ENCODE data around the gene CT45A10.
"Not testable (repeated sequence)": the region's sequence is repeated elsewhere in the genome, so short reads cannot be mapped to it uniquely, and the experiment has no call there.

Gene CT45A10

GRCh38 chrX:135892781-135893180 is 463 bp downstream of the CT45A10 start:
- TF ChIP-seq CTCF (IDR thresholded peaks at IDR 0.05; ENCODE audit: extremely low read depth, insufficient read depth, missing control alignments), result no peak
- no peak for DNase-seq (ENCODE audit: low spot score)
- in situ Hi-C loops (cut with MboI; ENCODE audit: low pct_unique_long_range_greater_than_20kb, low sequenced_read_pairs, unreplicated experiment), result no loop called here

- in situ Hi-C loops (cut with MboI; ENCODE audit: low pct_unique_long_range_greater_than_20kb, low sequenced_read_pairs, unreplicated experiment), result no loop called here
- TF ChIP-seq CTCF (IDR thresholded peaks at IDR 0.05; ENCODE audit: extremely low read depth, insufficient read depth, missing control alignments), result no peak
- no peak for DNase-seq (ENCODE audit: low spot score)
These were observed 3.1 kb downstream of the CT45A10 start for GRCh38 chrX:135890087-135890585.

GRCh38 chrX:135888976-135889375 is 4.3 kb downstream of the CT45A10 start:
- in situ Hi-C loops (cut with MboI; ENCODE audit: low pct_unique_long_range_greater_than_20kb, low sequenced_read_pairs, unreplicated experiment); DNase-seq (ENCODE audit: low spot score): not testable (repeated sequence)
- peak; percentile 50 for TF ChIP-seq CTCF (IDR thresholded peaks at IDR 0.05; ENCODE audit: extremely low read depth, insufficient read depth, missing control alignments)

GRCh38 chrX:135888230-135888629 is 5.0 kb downstream of the CT45A10 start:
- in situ Hi-C loops (cut with MboI; ENCODE audit: low pct_unique_long_range_greater_than_20kb, low sequenced_read_pairs, unreplicated experiment); DNase-seq (ENCODE audit: low spot score): not testable (repeated sequence)

GRCh38 chrX:135882741-135883140 is 10.5 kb downstream of the CT45A10 start:
- DNase-seq (ENCODE audit: low spot score); in situ Hi-C loops (cut with MboI; ENCODE audit: low pct_unique_long_range_greater_than_20kb, low sequenced_read_pairs, unreplicated experiment): not testable (repeated sequence)

GRCh38 chrX:135871712-135872111 is 21.5 kb downstream of the CT45A10 start, which contains the start of gene CT45A9:
Gene CT45A9 (minus strand): TSS chrX:135871812. CDS start chrX:135868061, 3,751 bp downstream.
- in situ Hi-C loops (cut with MboI; ENCODE audit: low pct_unique_long_range_greater_than_20kb, low sequenced_read_pairs, unreplicated experiment), result not testable (repeated sequence)

GRCh38 chrX:135854438-135854837 is 38.8 kb downstream of the CT45A10 start, which contains the start of gene CT45A8:
Gene CT45A8 (minus strand): TSS chrX:135854538. CDS start chrX:135850783, 3,755 bp downstream.
- DNase-seq (ENCODE audit: low spot score); in situ Hi-C loops (cut with MboI; ENCODE audit: low pct_unique_long_range_greater_than_20kb, low sequenced_read_pairs, unreplicated experiment): not testable (repeated sequence)

More at GRCh38 chrX:135871712-135872111, 21.5 kb downstream of the CT45A10 start, which contains the start of gene CT45A9:
- not testable (repeated sequence) for DNase-seq (ENCODE audit: low spot score)

- DNase-seq (ENCODE audit: low spot score); in situ Hi-C loops (cut with MboI; ENCODE audit: low pct_unique_long_range_greater_than_20kb, low sequenced_read_pairs, unreplicated experiment): not testable (repeated sequence)
These were observed 56.1 kb downstream of the CT45A10 start, which contains the start of gene CT45A7 for GRCh38 chrX:135837180-135837579. Gene CT45A7 (minus strand): TSS chrX:135837280. CDS start chrX:135833533, 3,747 bp downstream.

All from GM13977 (cell line).